ENCODE data around the gene CUX1.

The CUX1 gene

DNA sequence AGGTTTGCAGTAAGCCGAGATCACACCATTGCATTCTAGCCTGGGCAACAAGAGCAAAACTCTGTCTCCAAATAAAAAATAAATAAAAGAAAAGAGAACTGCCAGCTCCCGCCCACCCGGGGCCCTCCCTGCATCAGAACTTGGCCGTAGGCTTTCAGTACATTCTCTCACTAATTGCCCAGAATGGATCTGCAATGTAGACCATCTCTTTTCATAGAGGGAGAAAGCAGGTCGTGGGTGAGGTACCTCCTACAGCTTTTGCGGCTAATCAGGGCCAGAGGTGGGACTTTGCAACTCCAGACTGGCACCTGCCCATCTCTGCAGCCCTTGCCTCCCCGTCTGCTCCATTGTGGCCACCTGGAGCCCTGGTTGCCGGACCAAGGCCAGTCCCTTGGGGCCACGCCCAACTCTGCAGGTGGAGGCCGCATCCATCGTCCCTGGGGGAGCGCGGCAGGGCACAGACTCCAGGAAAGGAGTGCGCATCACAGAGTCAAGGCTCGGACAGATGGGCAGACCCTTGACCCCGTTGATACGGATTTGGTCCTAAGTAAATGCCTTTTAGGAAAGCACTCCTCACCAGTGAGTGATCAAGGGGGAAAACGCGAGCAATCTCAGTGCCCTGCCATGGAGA, 290.2 kb downstream of the CUX1 start:
- no peak overlapping the region for H3K27ac Mint-ChIP-seq
- no peaks in the 10 kb centered on the region for H3K9me3 Mint-ChIP-seq
- H3K4me1 Mint-ChIP-seq (ENCODE audit: low read depth) = no peaks in the 10 kb centered on the region
- no peak overlapping the region for H3K4me3 Mint-ChIP-seq
- peaks cover 65% of the 10 kb centered on the region for H3K36me3 Mint-ChIP-seq (ENCODE audit: low read depth)
- DNase-seq = no peak
- no peaks in the 10 kb centered on the region for H3K27me3 Mint-ChIP-seq

DNA sequence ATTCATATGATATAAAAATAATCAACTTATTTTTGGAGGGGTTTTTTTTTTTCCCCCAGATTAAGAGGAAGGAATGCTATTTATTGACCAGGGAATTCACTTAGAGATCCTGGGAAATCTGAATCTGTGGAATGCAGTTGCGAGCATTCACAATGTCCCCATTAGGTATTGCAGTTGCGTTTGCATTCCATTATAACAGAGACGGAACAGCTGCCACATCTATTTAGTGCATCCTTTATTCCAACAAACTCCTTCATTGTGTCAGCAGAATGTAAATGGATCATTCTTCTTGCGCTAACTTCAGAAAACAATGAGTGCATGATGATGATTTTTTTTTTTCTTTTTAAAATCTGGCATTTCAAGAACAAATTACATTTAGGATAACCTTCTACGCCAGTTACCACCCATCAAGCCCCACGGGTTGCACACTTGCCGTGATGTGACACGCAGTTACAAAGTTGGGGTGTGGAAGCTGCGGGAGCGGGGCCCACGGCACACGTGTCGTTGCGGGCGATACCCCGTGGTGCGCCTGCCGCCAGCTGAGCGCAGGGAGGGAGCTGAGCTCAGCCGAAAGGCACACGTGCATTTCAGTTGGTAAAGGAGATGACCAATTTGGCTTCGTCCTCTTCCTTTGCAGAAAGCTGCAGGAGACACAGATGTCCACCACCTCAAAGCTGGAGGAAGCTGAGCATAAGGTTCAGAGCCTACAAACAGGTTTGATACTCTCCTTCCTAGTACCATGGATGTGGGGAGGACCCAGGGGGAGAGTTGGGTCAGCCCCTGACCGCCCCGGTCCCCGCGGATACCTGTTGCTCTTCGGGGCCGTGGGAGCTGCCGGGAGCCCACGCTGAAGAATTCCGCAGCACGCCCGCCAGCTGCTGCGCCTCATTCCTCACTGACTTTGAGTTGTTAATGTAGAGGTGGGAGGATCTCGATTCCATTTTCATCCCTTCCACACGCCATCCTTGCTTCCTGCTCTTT, 293.9 kb downstream of the CUX1 start:
- Mint-ChIP-seq H3K9me3 (no peaks in the 10 kb centered on the region), H3K4me3 (no peak overlapping the region), H3K36me3 (ENCODE audit: low read depth) (peaks cover 63% of the 10 kb centered on the region), H3K27ac (no peak overlapping the region), H3K27me3 (no peaks in the 10 kb centered on the region), H3K4me1 (ENCODE audit: low read depth) (no peaks in the 10 kb centered on the region)
- no peak for DNase-seq

DNA sequence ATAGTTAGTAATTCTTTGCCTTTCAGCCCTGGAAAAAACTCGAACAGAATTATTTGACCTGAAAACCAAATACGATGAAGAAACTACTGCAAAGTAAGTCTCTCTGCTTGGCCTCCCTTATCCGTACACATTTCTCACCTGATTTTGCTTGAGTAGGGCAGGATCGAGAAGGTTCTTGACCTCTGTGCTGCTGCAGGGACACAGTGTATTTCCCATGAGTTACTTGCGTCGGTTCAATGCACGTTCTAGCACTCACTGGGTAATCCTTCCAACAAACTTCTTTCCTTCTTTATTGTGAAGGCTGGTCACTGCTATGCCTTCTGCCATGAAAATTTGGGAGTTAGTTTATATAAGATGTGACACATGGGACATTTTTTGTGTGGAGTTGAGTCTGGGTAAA, 297.8 kb downstream of the CUX1 start:
- Mint-ChIP-seq H3K36me3 (ENCODE audit: low read depth) (peaks cover 64% of the 10 kb centered on the region), H3K4me1 (ENCODE audit: low read depth) (no peaks in the 10 kb centered on the region), H3K27ac (no peak overlapping the region), H3K4me3 (no peak overlapping the region), H3K9me3 (no peaks in the 10 kb centered on the region), H3K27me3 (no peaks in the 10 kb centered on the region)
- DNase-seq = no peak

DNA sequence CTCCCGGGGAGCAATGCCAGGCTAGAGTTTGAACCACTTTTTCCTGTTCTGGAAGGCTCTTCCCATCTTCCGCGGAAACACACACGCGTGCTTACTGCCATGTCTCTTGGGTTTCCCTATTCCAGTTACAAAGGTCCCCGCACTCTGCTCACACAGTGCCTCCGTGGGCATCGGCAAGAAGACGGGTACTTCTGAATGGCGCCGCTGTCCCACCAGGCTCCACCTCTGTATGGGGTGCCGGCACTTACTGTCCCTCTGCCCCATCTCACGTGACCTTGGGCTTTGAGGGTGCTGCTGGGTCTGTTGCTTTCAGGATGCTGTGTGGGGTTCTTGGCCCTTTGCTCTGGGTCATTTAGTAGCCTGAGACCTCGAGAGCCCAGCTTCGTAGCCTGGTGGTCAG, 298.5 kb downstream of the CUX1 start:
- no peak overlapping the region for H3K27ac Mint-ChIP-seq
- H3K9me3 Mint-ChIP-seq = no peaks in the 10 kb centered on the region
- H3K36me3 Mint-ChIP-seq (ENCODE audit: low read depth) = peaks cover 61% of the 10 kb centered on the region
- DNase-seq = no peak
- no peak overlapping the region for H3K4me3 Mint-ChIP-seq
- H3K27me3 Mint-ChIP-seq = no peaks in the 10 kb centered on the region
- H3K4me1 Mint-ChIP-seq (ENCODE audit: low read depth) = no peaks in the 10 kb centered on the region

DNA sequence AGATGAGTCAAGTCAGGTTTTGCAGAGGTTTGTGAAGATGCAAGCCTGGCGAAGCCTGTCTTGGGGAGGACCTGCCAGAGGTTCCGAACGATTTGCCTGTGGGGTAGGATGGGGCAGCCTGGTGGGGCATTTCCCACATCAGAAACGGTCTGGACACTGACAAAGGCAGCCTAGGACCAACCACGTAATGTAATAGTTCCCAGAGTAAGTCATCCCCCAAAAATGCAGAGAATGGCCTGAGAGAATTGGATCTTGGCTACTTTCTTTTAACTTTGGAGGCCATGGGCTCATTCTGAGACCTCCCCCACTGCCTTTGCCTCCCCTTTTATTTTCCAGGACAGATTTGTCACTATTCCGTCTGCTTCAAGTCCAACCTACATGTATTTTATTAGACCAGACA, 300.3 kb downstream of the CUX1 start:
- DNase-seq = no peak
- peaks cover 50% of the 10 kb centered on the region for H3K36me3 Mint-ChIP-seq (ENCODE audit: low read depth)
- H3K4me3 Mint-ChIP-seq = no peak overlapping the region
- H3K27me3 Mint-ChIP-seq = no peaks in the 10 kb centered on the region
- peaks cover 14% of the 10 kb centered on the region for H3K4me1 Mint-ChIP-seq (ENCODE audit: low read depth)
- H3K27ac Mint-ChIP-seq = no peak overlapping the region
- no peaks in the 10 kb centered on the region for H3K9me3 Mint-ChIP-seq

DNA sequence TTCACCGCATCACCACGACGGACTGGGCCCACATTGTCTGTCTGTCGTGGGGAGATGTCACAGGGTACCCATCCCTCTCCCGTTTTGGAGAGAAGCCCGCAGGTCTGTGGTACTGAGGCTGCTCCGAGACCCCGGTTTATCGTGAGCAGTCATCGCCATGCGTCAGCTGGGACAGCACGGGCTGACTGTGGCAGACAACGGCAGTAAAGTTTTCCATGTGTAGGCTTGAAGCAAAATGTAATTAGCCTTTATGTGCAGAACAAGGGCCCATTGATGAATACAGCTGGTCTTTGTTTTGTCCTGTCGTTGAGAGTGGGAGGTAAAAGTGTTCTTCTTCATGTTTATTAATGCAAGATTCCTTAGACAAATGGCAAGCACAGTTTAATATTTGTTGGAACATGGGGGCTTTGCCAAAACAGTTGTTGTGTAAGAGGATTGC, 301.8 kb downstream of the CUX1 start:
- Mint-ChIP-seq H3K4me1 (ENCODE audit: low read depth) (peaks cover 14% of the 10 kb centered on the region), H3K36me3 (ENCODE audit: low read depth) (peaks cover 43% of the 10 kb centered on the region), H3K27me3 (no peaks in the 10 kb centered on the region), H3K9me3 (no peaks in the 10 kb centered on the region), H3K4me3 (no peak overlapping the region), H3K27ac (no peak overlapping the region)
- DNase-seq = no peak

DNA sequence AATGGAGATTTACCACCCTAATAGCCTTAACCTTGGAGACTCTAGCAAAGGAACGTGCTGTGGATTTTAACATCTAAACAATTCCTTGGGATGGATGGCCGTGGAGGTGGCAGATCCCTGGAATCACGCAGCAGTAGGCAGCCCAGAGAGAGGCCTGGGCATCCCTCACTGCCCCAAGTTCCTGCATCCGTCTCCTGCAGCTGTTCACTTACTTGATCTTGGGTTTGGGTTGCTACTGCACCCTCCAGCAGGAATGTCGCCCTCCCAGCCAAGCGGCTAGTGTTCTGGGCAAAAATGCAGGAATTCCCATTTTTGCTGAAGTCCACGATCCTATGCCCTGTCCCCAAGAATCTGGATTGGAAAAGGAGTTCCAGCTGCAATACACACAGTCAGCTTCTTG, 302.5 kb downstream of the CUX1 start:
- DNase-seq = no peak
- no peaks in the 10 kb centered on the region for H3K27me3 Mint-ChIP-seq
- H3K9me3 Mint-ChIP-seq = no peaks in the 10 kb centered on the region
- peaks cover 43% of the 10 kb centered on the region for H3K36me3 Mint-ChIP-seq (ENCODE audit: low read depth)
- no peak overlapping the region for H3K4me3 Mint-ChIP-seq
- H3K4me1 Mint-ChIP-seq (ENCODE audit: low read depth) = peaks cover 14% of the 10 kb centered on the region
- no peak overlapping the region for H3K27ac Mint-ChIP-seq

DNA sequence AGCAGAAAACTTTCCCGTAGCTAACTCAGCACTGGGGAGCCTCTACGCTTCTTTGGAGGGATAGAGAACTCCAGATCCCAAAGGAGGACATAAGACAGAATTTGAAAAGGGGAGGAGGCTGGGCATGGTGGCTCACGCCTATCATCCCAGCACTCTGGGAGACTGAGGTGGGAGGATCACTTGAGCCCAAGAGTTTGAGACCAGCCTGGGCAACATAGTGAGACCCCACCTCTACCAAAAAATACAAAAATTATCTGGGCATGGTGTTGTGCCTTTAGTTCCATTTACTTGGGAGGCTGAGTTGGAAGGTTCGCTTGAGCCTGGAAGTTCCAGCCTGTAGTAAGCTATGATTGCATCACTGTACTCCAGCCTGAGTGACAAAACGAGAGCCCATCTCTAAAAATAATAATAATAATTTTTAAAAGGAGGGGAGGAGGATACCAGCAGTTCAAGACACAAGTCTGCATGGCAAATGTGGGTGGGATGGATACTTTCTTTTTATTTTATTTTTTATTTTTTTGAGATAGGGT, 303.3 kb downstream of the CUX1 start:
- H3K27ac Mint-ChIP-seq = no peak overlapping the region
- DNase-seq = no peak
- no peaks in the 10 kb centered on the region for H3K9me3 Mint-ChIP-seq

DNA sequence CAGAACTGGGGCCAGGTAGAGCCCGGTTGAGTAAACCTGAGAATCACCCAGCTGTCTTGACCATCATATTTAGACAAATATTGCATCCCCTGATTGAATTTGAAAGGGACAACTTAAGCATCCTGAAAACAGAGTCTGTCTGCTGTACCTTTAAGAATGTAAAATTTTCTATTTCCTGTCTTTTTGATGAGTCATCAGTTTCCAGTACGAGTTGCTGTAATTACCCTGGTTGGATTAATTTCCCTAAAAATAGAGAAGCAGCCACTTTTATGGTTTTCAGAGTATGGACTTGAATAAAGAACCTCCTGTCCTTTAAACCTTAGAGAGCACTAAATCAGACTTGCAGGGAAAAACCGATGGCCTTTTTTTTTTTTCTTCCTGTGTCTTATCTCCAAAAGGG, 304.6 kb downstream of the CUX1 start:
- peaks cover 14% of the 10 kb centered on the region for H3K4me1 Mint-ChIP-seq (ENCODE audit: low read depth)
- peak overlapping the region; percentile 79 for H3K27ac Mint-ChIP-seq
- no peak overlapping the region for H3K4me3 Mint-ChIP-seq
- DNase-seq = no peak
- H3K9me3 Mint-ChIP-seq = no peaks in the 10 kb centered on the region
- H3K27me3 Mint-ChIP-seq = no peaks in the 10 kb centered on the region
- H3K36me3 Mint-ChIP-seq (ENCODE audit: low read depth) = peaks cover 28% of the 10 kb centered on the region

More for the DNA sequence above, 303.3 kb downstream of the CUX1 start:
- Mint-ChIP-seq H3K36me3 (ENCODE audit: low read depth) (peaks cover 35% of the 10 kb centered on the region), H3K4me1 (ENCODE audit: low read depth) (peaks cover 14% of the 10 kb centered on the region), H3K27me3 (no peaks in the 10 kb centered on the region), H3K4me3 (no peak overlapping the region)

DNA sequence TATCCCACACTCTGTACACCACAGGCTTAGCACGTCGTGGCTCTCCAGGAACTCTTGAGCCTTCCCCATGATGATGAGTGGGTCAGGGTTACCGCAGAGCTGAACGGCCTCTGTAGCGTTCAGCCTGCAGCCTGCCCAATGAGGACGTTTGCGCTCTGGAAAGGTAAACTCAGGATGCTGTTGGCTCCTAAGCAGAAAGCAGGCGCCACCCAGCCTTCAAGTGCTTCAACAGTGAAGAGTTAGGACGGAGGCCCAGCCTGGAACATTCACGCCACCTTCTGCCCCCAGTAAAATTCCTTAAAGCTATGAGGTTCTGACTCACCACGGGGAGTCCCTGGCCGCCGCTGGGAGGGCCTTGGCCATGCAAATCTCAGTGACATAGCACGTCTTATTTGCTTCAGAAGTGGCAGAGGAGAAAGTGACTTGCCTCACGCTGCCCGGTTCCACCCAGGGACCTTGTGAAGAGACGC, 307.7 kb downstream of the CUX1 start:
- Mint-ChIP-seq H3K4me1 (ENCODE audit: low read depth) (peaks cover 14% of the 10 kb centered on the region), H3K27me3 (no peaks in the 10 kb centered on the region), H3K27ac (no peak overlapping the region), H3K9me3 (no peaks in the 10 kb centered on the region), H3K36me3 (ENCODE audit: low read depth) (peaks cover 14% of the 10 kb centered on the region), H3K4me3 (no peak overlapping the region)
- no peak for DNase-seq

DNA sequence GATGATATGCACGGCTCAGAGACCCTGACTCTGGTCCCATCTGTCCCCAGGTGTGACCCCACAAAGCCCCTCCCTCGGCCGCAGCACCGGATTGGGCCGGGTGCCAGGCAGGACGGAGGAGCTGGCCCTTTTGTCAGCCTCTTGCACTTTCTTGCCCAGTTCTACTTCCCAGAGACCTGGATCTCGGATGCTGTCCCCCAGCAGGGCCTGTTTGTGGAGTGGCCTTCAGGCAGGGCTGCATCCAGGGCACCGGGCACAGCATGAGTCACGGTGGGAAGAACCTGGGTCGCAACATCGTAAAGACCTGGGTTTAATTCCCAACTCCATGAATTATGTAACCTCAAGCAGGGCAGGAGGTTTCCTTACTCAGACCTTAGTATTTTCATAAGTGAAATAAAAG, 310.9 kb downstream of the CUX1 start:
- H3K36me3 Mint-ChIP-seq (ENCODE audit: low read depth) = peaks cover 11% of the 10 kb centered on the region
- H3K4me1 Mint-ChIP-seq (ENCODE audit: low read depth) = no peaks in the 10 kb centered on the region
- H3K27ac Mint-ChIP-seq = no peak overlapping the region
- H3K4me3 Mint-ChIP-seq = no peak overlapping the region
- no peak for DNase-seq
- no peaks in the 10 kb centered on the region for H3K9me3 Mint-ChIP-seq
- H3K27me3 Mint-ChIP-seq = no peaks in the 10 kb centered on the region

DNA sequence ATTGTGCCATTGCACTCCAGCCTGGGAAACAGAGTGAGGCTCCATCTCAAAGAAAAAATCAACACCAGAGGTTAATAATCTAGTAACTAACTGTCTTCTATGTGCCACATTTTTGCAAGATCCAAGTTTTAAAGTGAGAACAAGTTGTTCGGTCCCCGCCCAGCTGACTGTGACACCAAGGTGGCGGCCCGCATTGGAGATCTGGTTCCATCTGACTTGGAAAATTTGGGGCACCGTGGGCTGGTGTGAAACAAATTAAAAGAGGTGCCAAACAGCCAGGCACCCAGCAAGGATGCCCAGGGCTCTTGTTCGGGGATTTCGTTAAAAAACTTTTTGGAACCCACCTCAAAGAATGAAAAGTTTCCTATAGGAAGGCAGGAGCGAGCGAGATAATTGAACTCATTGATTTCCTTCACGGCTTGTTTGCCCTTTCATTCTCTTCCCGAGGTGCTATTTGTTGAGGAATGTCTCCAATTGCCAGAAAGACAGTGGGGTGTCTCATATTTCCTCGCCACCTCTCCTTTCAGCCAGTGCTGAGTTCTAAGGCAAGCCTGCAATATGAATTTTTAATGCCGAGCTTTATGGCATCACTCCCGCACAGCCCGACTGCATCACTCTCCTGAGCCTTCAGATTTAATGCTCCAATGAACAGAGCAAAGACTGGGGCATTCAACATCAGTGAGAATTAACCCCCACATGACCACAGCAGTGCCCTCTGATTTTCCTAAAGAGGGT, 312.4 kb downstream of the CUX1 start:
- Mint-ChIP-seq H3K27ac (no peak overlapping the region), H3K4me3 (no peak overlapping the region), H3K9me3 (no peaks in the 10 kb centered on the region), H3K4me1 (ENCODE audit: low read depth) (no peaks in the 10 kb centered on the region), H3K36me3 (ENCODE audit: low read depth) (peaks cover 11% of the 10 kb centered on the region), H3K27me3 (no peaks in the 10 kb centered on the region)
- DNase-seq = no peak

DNA sequence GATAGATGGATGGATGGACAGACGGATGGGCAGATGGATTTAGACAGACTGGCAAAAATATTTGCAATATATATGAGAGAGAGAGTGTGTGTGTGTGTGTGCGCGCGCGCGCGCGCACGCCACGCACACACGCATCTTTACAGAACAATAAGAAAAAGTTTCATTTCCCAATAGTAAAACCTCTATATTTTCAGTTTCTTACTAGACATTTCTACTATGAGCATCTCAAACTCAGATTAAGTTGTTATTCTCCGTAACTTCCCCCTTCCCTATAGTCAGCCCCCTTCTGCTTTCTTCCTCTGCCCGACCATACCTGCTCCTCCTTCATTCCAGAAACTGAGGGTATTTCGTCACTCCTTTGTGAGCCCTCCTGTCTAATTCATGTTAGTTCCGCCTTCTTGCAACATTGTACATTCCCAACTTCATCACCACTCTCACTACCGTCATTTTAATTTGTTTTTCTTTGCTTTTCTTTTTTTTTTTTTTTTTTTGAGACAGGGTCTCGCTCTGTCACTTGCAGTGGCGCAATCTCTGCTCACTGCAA, 314.9 kb downstream of the CUX1 start:
- Mint-ChIP-seq H3K4me1 (ENCODE audit: low read depth) (no peaks in the 10 kb centered on the region), H3K9me3 (no peaks in the 10 kb centered on the region), H3K36me3 (ENCODE audit: low read depth) (peaks cover 12% of the 10 kb centered on the region), H3K27ac (no peak overlapping the region), H3K4me3 (no peak overlapping the region), H3K27me3 (no peaks in the 10 kb centered on the region)
- no peak for DNase-seq

DNA sequence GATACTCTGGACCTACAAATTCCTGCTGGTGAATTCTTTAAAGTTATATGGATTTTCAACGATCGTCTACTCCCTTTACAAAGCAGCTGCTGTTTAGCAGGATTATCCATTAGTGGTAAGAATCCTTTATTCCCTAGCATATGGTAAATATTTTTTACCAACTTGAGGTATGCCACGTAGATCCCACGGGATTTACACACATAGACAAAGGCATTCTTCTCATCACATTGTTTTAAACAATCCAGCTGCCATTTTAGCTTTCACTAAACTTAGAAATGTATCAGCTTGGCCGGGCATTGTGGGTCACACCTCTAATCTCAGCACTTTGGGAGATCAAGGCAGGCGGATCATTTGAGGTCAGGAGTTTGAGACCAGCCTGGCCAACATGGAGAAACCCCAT, 321.2 kb downstream of the CUX1 start:
- DNase-seq = no peak
- Mint-ChIP-seq H3K27me3 (no peaks in the 10 kb centered on the region), H3K36me3 (ENCODE audit: low read depth) (peaks cover 16% of the 10 kb centered on the region), H3K9me3 (no peaks in the 10 kb centered on the region), H3K27ac (no peak overlapping the region), H3K4me1 (ENCODE audit: low read depth) (peaks cover 11% of the 10 kb centered on the region), H3K4me3 (no peak overlapping the region)
